Left ventricle myocardium inferior (tissue), 1 donor: ENCODE measurements around the gene GARIN5A. TPM values are rescaled to one million over a fixed set of nuclear protein-coding genes. Genes with fewer than 3 reads are reported as not detected.
"Not testable (repeated sequence)": the region's sequence is repeated elsewhere in the genome, so short reads cannot be mapped to it uniquely, and the experiment has no call there.

Experiments used
- DNase-seq: peaks from one replicate; pipeline ENCODE4 v3.0.0-alpha.2; 2020
- H3K27ac ChIP-seq: fragments of 200-600 bp; replicated peaks from 2 replicates; pipeline ENCODE4 v1.8.0; 2021
- H3K27me3 ChIP-seq: fragments of 200-600 bp; 2 replicates; pipeline ENCODE4 v1.8.0; 2021; ENCODE audit warnings: low read depth
- H3K36me3 ChIP-seq: fragments of 200-600 bp; 2 replicates; pipeline ENCODE4 v1.8.0; 2021
- H3K4me1 ChIP-seq: fragments of 200-600 bp; 2 replicates; pipeline ENCODE4 v1.8.0; 2021
- H3K4me3 ChIP-seq: fragments of 200-600 bp; 2 replicates; pipeline ENCODE4 v1.8.0; 2021; ENCODE audit warnings: mild to moderate bottlenecking, moderate library complexity
- H3K9me3 ChIP-seq: fragments of 200-600 bp; replicated peaks from 2 replicates; pipeline ENCODE4 v1.8.0; 2021
- intact Hi-C: fragments of 100-400 bp; cut with micrococcal nuclease; formaldehyde crosslinking; loops from one replicate; pipeline ENCODE4 v1.11.0; 2022
- total RNA-seq: library from RNA; stranded (reverse); fragmentation: NEBNext Ultra II Directional; extraction: Animal tissue kit (Norgen Biotek cat#: 25700); gene quantifications from one replicate; pipeline ENCODE4 v1.2.1, GENCODE V29; 2021
- TF ChIP-seq, protein P1 (sequence below): fragments of 200-600 bp; IDR thresholded peaks from 2 replicates; pipeline ENCODE4 v1.8.0; 2021; ENCODE audit warnings: antibody characterized with exemption, mild to moderate bottlenecking, borderline replicate concordance
- donor health status: DM: no; HTN: yes; CAD: no; lungs with severe emphysema.

GARIN5A gene
- total RNA-seq, 1 donor from 2014 or later, result 1.3 TPM

DNA sequence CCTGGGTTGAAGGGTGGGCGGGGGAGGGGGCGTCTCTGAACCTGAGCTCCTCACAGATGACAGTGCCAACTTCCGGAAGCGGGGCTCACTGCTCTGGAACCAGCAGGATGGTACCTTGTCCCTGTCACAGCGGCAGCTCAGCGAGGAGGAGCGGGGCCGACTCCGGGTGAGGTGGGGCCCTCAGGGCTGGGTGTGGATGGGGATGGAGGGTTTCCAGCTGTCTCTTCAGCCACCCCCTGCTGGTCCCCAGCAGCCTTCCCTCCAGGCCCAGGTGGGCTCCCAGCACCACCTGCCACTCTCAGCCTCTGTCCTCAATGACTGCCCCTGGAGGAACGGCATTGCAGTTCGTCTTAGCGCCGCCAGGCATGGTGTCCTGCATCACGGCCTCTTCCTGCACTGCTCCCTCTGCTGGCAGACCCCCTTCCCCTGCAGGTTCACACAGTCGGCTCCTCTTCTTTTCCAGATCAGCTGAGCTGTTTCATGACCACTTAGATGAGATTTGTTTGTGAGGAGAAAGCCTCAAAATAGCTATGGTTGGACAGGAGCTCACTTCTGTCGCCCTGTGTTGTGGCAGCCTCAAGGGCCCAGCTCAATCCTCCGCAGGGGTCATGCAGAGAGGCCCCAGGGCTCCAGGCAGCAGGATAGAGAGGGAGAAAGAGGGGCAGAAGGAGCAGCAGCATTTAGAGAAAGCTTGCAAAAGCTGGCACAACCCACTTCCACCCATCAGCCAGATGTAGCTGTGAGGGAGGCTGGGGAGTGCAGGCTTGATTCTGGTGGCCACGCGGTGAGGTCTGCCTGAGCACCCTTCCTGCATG, 2.5 kb upstream of the GARIN5A start:
- Histone ChIP-seq H3K4me3 (no peak overlapping the region), H3K9me3 (no peaks in the 10 kb centered on the region), H3K4me1 (peaks cover 43% of the 10 kb centered on the region), H3K27me3 (no peaks in the 10 kb centered on the region), H3K27ac (no peak overlapping the region), H3K36me3 (peaks cover 57% of the 10 kb centered on the region)
- DNase-seq, result no peak
- intact Hi-C loops, result no loop called here
- TF ChIP-seq, protein P1, sequence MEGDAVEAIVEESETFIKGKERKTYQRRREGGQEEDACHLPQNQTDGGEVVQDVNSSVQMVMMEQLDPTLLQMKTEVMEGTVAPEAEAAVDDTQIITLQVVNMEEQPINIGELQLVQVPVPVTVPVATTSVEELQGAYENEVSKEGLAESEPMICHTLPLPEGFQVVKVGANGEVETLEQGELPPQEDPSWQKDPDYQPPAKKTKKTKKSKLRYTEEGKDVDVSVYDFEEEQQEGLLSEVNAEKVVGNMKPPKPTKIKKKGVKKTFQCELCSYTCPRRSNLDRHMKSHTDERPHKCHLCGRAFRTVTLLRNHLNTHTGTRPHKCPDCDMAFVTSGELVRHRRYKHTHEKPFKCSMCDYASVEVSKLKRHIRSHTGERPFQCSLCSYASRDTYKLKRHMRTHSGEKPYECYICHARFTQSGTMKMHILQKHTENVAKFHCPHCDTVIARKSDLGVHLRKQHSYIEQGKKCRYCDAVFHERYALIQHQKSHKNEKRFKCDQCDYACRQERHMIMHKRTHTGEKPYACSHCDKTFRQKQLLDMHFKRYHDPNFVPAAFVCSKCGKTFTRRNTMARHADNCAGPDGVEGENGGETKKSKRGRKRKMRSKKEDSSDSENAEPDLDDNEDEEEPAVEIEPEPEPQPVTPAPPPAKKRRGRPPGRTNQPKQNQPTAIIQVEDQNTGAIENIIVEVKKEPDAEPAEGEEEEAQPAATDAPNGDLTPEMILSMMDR, result peak; percentile 60

DNA sequence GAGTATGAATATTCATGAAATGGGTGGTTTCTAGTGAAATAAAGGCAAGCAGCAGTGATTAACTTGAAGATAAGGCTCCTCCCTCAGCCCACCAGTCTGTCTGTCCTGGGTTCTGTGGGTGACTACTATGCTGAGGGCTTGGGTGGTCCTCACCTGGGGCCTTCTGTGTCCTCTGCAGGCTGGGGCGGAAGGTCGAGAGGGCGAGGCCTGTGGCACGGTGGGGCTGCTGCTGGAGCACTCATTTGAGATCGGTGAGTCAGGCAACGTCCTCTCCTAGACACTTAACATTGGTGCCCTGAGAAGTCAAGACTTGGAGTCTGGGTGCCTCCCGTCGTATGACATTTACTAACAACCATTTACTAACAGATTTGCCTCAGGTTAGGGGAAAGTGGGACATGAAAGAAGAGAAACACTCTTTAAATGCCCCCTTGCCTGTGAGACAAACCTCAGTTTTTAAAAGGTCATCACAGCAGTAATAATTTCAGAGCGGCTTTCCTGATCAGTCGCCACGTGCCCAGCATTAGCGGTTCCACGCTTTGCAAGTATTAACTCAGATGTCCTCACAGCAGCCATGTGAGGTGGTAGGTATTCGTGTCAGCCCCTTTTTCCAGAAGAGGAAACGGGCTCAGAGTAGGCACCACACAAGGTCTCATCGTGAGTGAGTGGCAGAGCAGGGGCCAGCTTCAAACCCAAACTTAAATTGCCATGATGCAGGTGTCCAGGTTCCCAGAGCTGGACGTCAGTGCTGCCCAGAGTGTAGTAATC, 1.3 kb upstream of the GARIN5A start:
- peak overlapping the region; percentile 73 for H3K4me3 ChIP-seq
- intact Hi-C loops, result no loop called here
- TF ChIP-seq, protein P1, result no peak
- no peak overlapping the region for H3K27ac ChIP-seq
- H3K9me3 ChIP-seq, result no peaks in the 10 kb centered on the region
- H3K4me1 ChIP-seq, result peaks cover 36% of the 10 kb centered on the region
- no peak for DNase-seq
- peaks cover 45% of the 10 kb centered on the region for H3K36me3 ChIP-seq
- H3K27me3 ChIP-seq, result no peaks in the 10 kb centered on the region

DNA sequence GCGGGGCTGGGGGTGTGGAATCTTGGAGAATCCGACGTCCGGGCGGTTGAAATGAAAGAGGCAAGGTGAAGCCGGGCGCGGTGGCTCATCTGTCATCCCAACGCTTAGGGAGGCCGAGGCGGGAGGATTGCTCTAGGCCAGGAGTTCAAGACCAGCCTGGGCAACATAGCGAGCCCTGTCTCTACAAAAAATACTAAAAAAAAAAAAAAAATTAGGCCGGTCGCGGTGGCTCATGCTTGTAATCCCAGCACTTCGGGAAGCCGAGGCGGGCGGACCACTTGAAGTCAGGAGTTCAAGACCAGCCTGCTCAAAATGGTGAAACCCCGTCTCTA, 225 bp upstream of the GARIN5A start:
- Histone ChIP-seq H3K27ac (peak overlapping the region; percentile 64), H3K4me3 (peak overlapping the region; percentile 73), H3K9me3 (no peaks in the 10 kb centered on the region), H3K4me1 (peaks cover 32% of the 10 kb centered on the region), H3K36me3 (peaks cover 40% of the 10 kb centered on the region), H3K27me3 (no peaks in the 10 kb centered on the region)
- TF ChIP-seq, protein P1, result no peak
- intact Hi-C loops, result no loop called here
- DNase-seq, result no peak

DNA sequence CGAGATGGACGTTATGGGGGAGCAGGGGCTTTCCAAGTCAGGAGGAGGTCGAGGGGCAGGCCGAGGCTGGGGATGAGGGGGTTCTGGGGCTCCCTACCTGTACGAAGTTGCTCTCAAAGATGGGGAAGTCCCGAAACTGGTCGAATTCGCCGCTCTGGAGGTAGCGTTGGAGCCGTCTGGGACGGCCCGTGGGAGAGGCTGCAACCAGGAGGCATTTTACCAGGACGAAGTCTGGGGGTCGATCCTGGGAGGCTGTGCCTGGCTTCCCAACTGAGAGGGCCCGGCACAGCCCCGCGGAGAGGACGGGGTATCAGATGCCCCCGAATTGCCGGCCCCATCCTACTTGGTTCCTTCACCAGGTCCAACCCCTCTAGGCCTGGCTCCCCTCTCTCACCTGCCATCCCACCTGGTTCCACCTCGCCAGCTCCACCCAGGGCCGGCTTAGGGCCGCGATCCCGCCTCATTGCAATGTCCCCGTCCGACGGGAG, 868 bp downstream of the GARIN5A start:
- TF ChIP-seq, protein P1, result no peak
- H3K27me3 ChIP-seq, result no peaks in the 10 kb centered on the region
- peaks cover 29% of the 10 kb centered on the region for H3K36me3 ChIP-seq
- intact Hi-C loops, result no loop called here
- no peaks in the 10 kb centered on the region for H3K9me3 ChIP-seq
- H3K4me1 ChIP-seq, result peaks cover 32% of the 10 kb centered on the region
- DNase-seq, result no peak
- H3K4me3 ChIP-seq, result peak overlapping the region; percentile 73
- peak overlapping the region; percentile 64 for H3K27ac ChIP-seq

DNA sequence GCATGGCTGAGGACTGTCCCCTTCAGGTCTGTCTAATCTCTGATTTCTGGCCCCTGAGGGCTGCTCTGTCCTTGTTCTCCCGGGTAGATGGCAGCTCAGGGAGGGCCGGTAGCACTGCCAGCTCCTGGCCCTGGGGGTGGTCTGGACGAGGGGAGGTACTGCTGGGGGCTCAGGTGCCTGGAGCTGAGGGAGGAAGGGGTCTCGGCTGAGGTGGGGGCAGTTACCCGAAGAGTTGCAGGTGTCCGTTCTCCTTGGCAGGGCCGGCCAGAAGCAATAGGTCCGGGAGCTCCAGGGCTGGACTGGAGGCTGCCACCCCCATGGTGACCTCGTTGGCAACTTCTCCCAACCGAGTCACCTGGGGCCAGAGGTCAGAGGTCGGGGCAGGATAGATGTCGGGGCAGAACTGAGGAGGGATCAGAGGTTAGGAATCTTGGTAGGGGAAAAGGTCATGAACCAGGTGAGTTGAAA, 1.5 kb downstream of the GARIN5A start:
- TF ChIP-seq, protein P1, result no peak
- intact Hi-C loops, result no loop called here
- DNase-seq, result no peak
- H3K36me3 ChIP-seq, result peaks cover 22% of the 10 kb centered on the region
- H3K27me3 ChIP-seq, result no peaks in the 10 kb centered on the region
- H3K9me3 ChIP-seq, result no peaks in the 10 kb centered on the region
- H3K27ac ChIP-seq, result no peak overlapping the region
- no peak overlapping the region for H3K4me3 ChIP-seq
- peaks cover 32% of the 10 kb centered on the region for H3K4me1 ChIP-seq

DNA sequence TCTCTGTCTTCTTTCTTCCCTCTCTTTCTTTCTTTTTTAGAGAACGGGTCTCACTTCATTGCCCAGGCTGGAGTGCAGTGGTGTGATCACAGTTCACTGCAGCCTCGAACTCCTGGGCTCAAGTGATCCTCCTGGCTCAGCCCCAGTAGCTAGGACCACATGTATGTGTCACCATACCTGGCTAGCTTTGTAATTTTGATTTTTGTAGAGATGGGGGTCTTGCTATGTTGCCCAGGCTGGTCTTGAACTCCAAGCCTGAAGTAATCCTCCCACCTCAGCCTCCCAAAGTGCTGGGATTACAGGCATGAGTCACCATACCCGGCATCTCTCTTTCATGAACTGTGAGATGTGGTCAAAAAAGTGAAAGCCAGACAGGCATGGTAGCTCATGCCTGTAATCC, 3.3 kb downstream of the GARIN5A start:
- DNase-seq, H3K36me3 ChIP-seq, H3K27ac ChIP-seq, H3K4me3 ChIP-seq, H3K9me3 ChIP-seq, H3K27me3 ChIP-seq, intact Hi-C loops: not testable (repeated sequence)
- peaks cover 20% of the 10 kb centered on the region for H3K4me1 ChIP-seq
